Gastroesophageal sphincter (tissue), 4 donors: ENCODE data around the gene SYT7. TPM values are rescaled to one million over a fixed set of nuclear protein-coding genes. Genes with fewer than 3 reads are reported as not detected.

Source experiments
- ATAC-seq: fragments of 150-250 bp; one replicate; pipeline ENCODE4 v1.9.1; 2016; ENCODE audit warnings: mild to moderate bottlenecking, moderate library complexity
- H3K27ac ChIP-seq, 4 donors: fragments of 200-600 bp; sonication (generic) in 3 of 4; 1 replicate in 3 of 4; 2 replicates in 1 of 4; pipeline ENCODE4 v1.5.1; 2016 to 2019
- H3K27me3 ChIP-seq: fragments of 200-600 bp; sonication (generic); one replicate; pipeline ENCODE4 v1.5.1; 2019
- H3K36me3 ChIP-seq, 2 donors: fragments of 200-600 bp; sonication (generic); one replicate each; pipeline ENCODE4 v1.5.1; 2019; ENCODE audit warnings: control low read depth in 1 of 2
- H3K4me1 ChIP-seq, 3 donors: fragments of 200-600 bp; sonication (generic); 1 replicate in 2 of 3; 2 replicates in 1 of 3; pipeline ENCODE4 v1.5.1; 2016 to 2019; ENCODE audit warnings: control low read depth in 2 of 3
- H3K4me3 ChIP-seq, 2 donors: fragments of 200-600 bp; sonication (generic); one replicate each; pipeline ENCODE4 v1.5.1; 2019; ENCODE audit warnings: mild to moderate bottlenecking in 1 of 2, moderate library complexity in 1 of 2
- H3K9me3 ChIP-seq, 3 donors: fragments of 200-600 bp; sonication (generic); one replicate each; pipeline ENCODE4 v1.5.1; 2017 to 2019; ENCODE audit warnings: control low read depth in 2 of 3
- CTCF ChIP-seq, 4 experiments: fragments of 200-600 bp in 2 of 4; fragments of 450-650 bp in 2 of 4; sonication (generic) in 1 of 4; IDR thresholded peaks; one replicate each; pipeline ENCODE4 v1.5.1; 2017 to 2019; ENCODE audit warnings: antibody characterized with exemption in 4 of 4, mild to moderate bottlenecking in 2 of 4, moderate library complexity in 2 of 4
- EP300 ChIP-seq: sonication (generic); formaldehyde crosslinking; IDR thresholded peaks from one replicate; pipeline ENCODE4 v1.6.1; 2017; ENCODE audit warnings: antibody characterized with exemption, mild to moderate bottlenecking
- POLR2A ChIP-seq, 2 donors: fragments of 450-650 bp; IDR thresholded peaks; one replicate each; pipeline ENCODE4 v1.6.1; 2017; ENCODE audit warnings: antibody characterized with exemption in 2 of 2, mild to moderate bottlenecking in 2 of 2, moderate library complexity in 1 of 2
- POLR2AphosphoS5 ChIP-seq: sonication (generic); formaldehyde crosslinking; IDR thresholded peaks from one replicate; pipeline ENCODE4 v1.6.1; 2017; ENCODE audit warnings: antibody characterized with exemption
- WGBS, 2 donors: methylation state at CpG; one replicate each; pipeline ENCODE4 v1.1.5; 2018; ENCODE audit warnings: low coverage in 1 of 2; 5-methylcytosine and 5-hydroxymethylcytosine counted together
- total RNA-seq, 4 donors: library from RNA; depleted of rRNA; stranded (reverse); fragments of >200 nt; gene quantifications; one replicate each; pipeline ENCODE4 v1.1.0, GENCODE V29; 2016

Gene SYT7
- total RNA-seq, 4 donors from 2014 or later, result 1.8 to 3.7 (median 3.1) TPM

GRCh38 chr11:61507012-61507768 lies 73.7 kb downstream of the SYT7 start:
- Histone ChIP-seq H3K4me3 (no peak overlapping the region), H3K27ac (no peak overlapping the region), H3K4me1 (peaks cover 0 to 23% (median 14%) of the 10 kb centered on the region in 3 donors), H3K36me3 (no peaks in the 10 kb centered on the region), H3K27me3 (peaks cover 83% of the 10 kb centered on the region), H3K9me3 (no peaks in the 10 kb centered on the region)
- TF ChIP-seq POLR2AphosphoS5 (no peak), CTCF (IDR thresholded peaks at IDR 0.05) (no peak), EP300 (no peak), POLR2A (IDR thresholded peaks at IDR 0.05) (no peak)
- ATAC-seq, result no peak
- 67 to 80% methylated on average over 3 to 8 of the region's 14 CpGs for whole genome bisulfite sequencing, 2 donors

GRCh38 chr11:61505640-61506155 lies 75.2 kb downstream of the SYT7 start:
- no CpG with 5 or more reads among the region's 10 CpGs for WGBS, 2 donors
- Histone ChIP-seq H3K4me1 (peaks cover 0 to 23% (median 14%) of the 10 kb centered on the region in 3 donors), H3K9me3 (no peaks in the 10 kb centered on the region), H3K27ac (no peak overlapping the region), H3K27me3 (peaks cover 68% of the 10 kb centered on the region), H3K36me3 (no peaks in the 10 kb centered on the region), H3K4me3 (no peak overlapping the region)
- TF ChIP-seq POLR2A (IDR thresholded peaks at IDR 0.05) (no peak), CTCF (IDR thresholded peaks at IDR 0.05) (no peak), POLR2AphosphoS5 (no peak), EP300 (no peak)
- ATAC-seq, result no peak

- Histone ChIP-seq H3K4me3 (no peak overlapping the region), H3K27ac (no peak overlapping the region), H3K9me3 (no peaks in the 10 kb centered on the region), H3K27me3 (peaks cover 62% of the 10 kb centered on the region), H3K36me3 (no peaks in the 10 kb centered on the region), H3K4me1 (peaks cover 0 to 23% (median 14%) of the 10 kb centered on the region in 3 donors)
- ATAC-seq, result no peak
- TF ChIP-seq CTCF (IDR thresholded peaks at IDR 0.05) (no peak), POLR2AphosphoS5 (no peak), EP300 (no peak), POLR2A (IDR thresholded peaks at IDR 0.05) (no peak)
- 97% methylated on average over 3 of the region's 5 CpGs; no CpG with 5 or more reads in 1 of the 2 donors for WGBS, 2 donors
Observed at GRCh38 chr11:61505106-61505505, 75.8 kb downstream of the SYT7 start.

GRCh38 chr11:61503135-61503770 lies 77.6 kb downstream of the SYT7 start:
- WGBS, 2 donors, result 73 to 81% methylated on average over 8 of the region's 8 CpGs
- Histone ChIP-seq H3K36me3 (no peaks in the 10 kb centered on the region), H3K4me3 (no peak overlapping the region), H3K27ac (no peak overlapping the region), H3K9me3 (no peaks in the 10 kb centered on the region), H3K27me3 (peaks cover 43% of the 10 kb centered on the region), H3K4me1 (peaks cover 0 to 5% (median 2%) of the 10 kb centered on the region in 3 donors)
- ATAC-seq, result no peak
- TF ChIP-seq CTCF (IDR thresholded peaks at IDR 0.05) (no peak), POLR2A (IDR thresholded peaks at IDR 0.05) (no peak), POLR2AphosphoS5 (no peak), EP300 (no peak)
